GM21447 (cell line): ENCODE results near the gene SLC22A7.

Source experiments
- ATAC-seq: cut with Tn5 transposase; IDR thresholded peaks from one replicate; pipeline ENCODE4 v1.9.1; 2021; ENCODE audit not compliant: unreplicated experiment

The SLC22A7 gene

GRCh38 chr6:43265564-43265963 lies 32.5 kb upstream of the SLC22A7 start:
- no peak for ATAC-seq

GRCh38 chr6:43267619-43268354 lies 30.3 kb upstream of the SLC22A7 start:
- no peak for ATAC-seq

- no peak for ATAC-seq
Measured at GRCh38 chr6:43268355-43268700, 29.7 kb upstream of the SLC22A7 start.

GRCh38 chr6:43268782-43269272 lies 29.2 kb upstream of the SLC22A7 start:
- ATAC-seq = no peak

GRCh38 chr6:43269273-43270007 lies 28.6 kb upstream of the SLC22A7 start:
- no peak for ATAC-seq

GRCh38 chr6:43271103-43271815 lies 26.8 kb upstream of the SLC22A7 start:
- ATAC-seq = no peak

- ATAC-seq = no peak
Measured at GRCh38 chr6:43271944-43272343, 26.1 kb upstream of the SLC22A7 start.

- no peak for ATAC-seq
Measured at GRCh38 chr6:43273707-43274106, 24.4 kb upstream of the SLC22A7 start.

- ATAC-seq = no peak
Measured at GRCh38 chr6:43274127-43274915, 23.7 kb upstream of the SLC22A7 start.

GRCh38 chr6:43274916-43275597 lies 23.0 kb upstream of the SLC22A7 start:
- ATAC-seq = no peak

GRCh38 chr6:43275801-43276576 lies 22.1 kb upstream of the SLC22A7 start:
- ATAC-seq = no peak

GRCh38 chr6:43276577-43277305 lies 21.3 kb upstream of the SLC22A7 start:
- no peak for ATAC-seq

- no peak for ATAC-seq
Measured at GRCh38 chr6:43277306-43277642, 20.8 kb upstream of the SLC22A7 start.

- no peak for ATAC-seq
Measured at GRCh38 chr6:43277643-43278523, 20.2 kb upstream of the SLC22A7 start.

- no peak for ATAC-seq
Measured at GRCh38 chr6:43278524-43279078, 19.5 kb upstream of the SLC22A7 start.

- ATAC-seq = no peak
Measured at GRCh38 chr6:43280234-43280633, 17.8 kb upstream of the SLC22A7 start.

GRCh38 chr6:43282060-43282459 lies 16.0 kb upstream of the SLC22A7 start:
- ATAC-seq = no peak
